Neural progenitor cell (in vitro differentiated cells): Measurements from ENCODE around the gene NHLH2. TPM values are rescaled to one million over a fixed set of nuclear protein-coding genes. Genes with fewer than 3 reads are reported as not detected.
A peak's percentile ranks its signal among the peaks of the same experiment; 100 is the strongest.

Experiments used
- DNase-seq: peaks from one replicate; pipeline ENCODE4 v3.0.0-alpha.2; 2016; ENCODE audit warnings: low spot score
- H2AFZ ChIP-seq: fragments of 200-600 bp; sonication (generic); replicated peaks from 2 replicates; pipeline ENCODE4 v1.6.1; 2016; ENCODE audit warnings: antibody characterized with exemption
- H3F3A ChIP-seq: fragments of 200-600 bp; sonication (generic); 2 replicates; pipeline ENCODE4 v1.6.1; 2016; ENCODE audit warnings: antibody characterized with exemption, low read depth
- H3K27ac ChIP-seq: fragments of 200-600 bp; sonication (generic); 2 replicates; pipeline ENCODE4 v1.5.1; 2016; ENCODE audit warnings: mild to moderate bottlenecking
- H3K27me3 ChIP-seq: fragments of 200-600 bp; sonication (generic); 2 replicates; pipeline ENCODE4 v1.6.1; 2016; ENCODE audit warnings: mild to moderate bottlenecking, moderate library complexity
- H3K36me3 ChIP-seq: fragments of 200-600 bp; sonication (generic); 2 replicates; pipeline ENCODE4 v1.5.1; 2016
- H3K4me1 ChIP-seq: fragments of 200-600 bp; sonication (generic); 2 replicates; pipeline ENCODE4 v1.6.1; 2016; ENCODE audit warnings: mixed run types
- H3K4me2 ChIP-seq: fragments of 200-600 bp; sonication (generic); 2 replicates; pipeline ENCODE4 v1.6.1; 2016
- H3K4me3 ChIP-seq: fragments of 200-600 bp; sonication (generic); 2 replicates; pipeline ENCODE4 v1.5.1; 2016
- H3K79me2 ChIP-seq: fragments of 200-600 bp; sonication (generic); 2 replicates; pipeline ENCODE4 v1.6.1; 2016; ENCODE audit warnings: low read depth
- H3K9ac ChIP-seq: fragments of 200-600 bp; sonication (generic); 2 replicates; pipeline ENCODE4 v1.6.1; 2016
- H3K9me3 ChIP-seq: fragments of 200-600 bp; sonication (generic); 2 replicates; pipeline ENCODE4 v1.5.1; 2016; ENCODE audit warnings: low read depth
- H4K20me1 ChIP-seq: fragments of 200-600 bp; sonication (generic); 2 replicates; pipeline ENCODE4 v1.6.1; 2016; ENCODE audit warnings: low read depth
- H3K27ac Mint-ChIP-seq: 3 replicates; pipeline ENCODE4 v1.8.0; 2021; ENCODE audit warnings: mixed read lengths
- H3K27me3 Mint-ChIP-seq: 2 replicates; pipeline ENCODE4 v1.8.0; 2022; ENCODE audit warnings: low read depth, mild to moderate bottlenecking, inconsistent platforms, moderate library complexity, mixed read lengths; ENCODE audit not compliant: insufficient read depth
- H3K36me3 Mint-ChIP-seq: 3 replicates; pipeline ENCODE4 v1.8.0; 2021; ENCODE audit warnings: mixed read lengths
- H3K4me1 Mint-ChIP-seq: 3 replicates; pipeline ENCODE4 v1.8.0; 2021; ENCODE audit warnings: mixed read lengths
- H3K4me3 Mint-ChIP-seq: 3 replicates; pipeline ENCODE4 v1.8.0; 2021; ENCODE audit warnings: mild to moderate bottlenecking, moderate library complexity, mixed read lengths
- H3K9me3 Mint-ChIP-seq: 3 replicates; pipeline ENCODE4 v1.8.0; 2020; ENCODE audit warnings: mixed read lengths
- CTCF ChIP-seq: fragments of 200-600 bp; sonication (generic); IDR thresholded peaks from 2 replicates; pipeline ENCODE4 v1.5.1; 2017; ENCODE audit warnings: antibody characterized with exemption, mild to moderate bottlenecking
- EZH2 ChIP-seq: fragments of 200-600 bp; sonication (generic); IDR thresholded peaks from 2 replicates; pipeline ENCODE4 v1.6.1; 2017; ENCODE audit warnings: antibody characterized with exemption, mild to moderate bottlenecking, moderate library complexity
- EZH2phosphoT487 ChIP-seq: fragments of 200-600 bp; sonication (generic); IDR thresholded peaks from 2 replicates; pipeline ENCODE4 v1.6.1; 2017; ENCODE audit warnings: antibody characterized with exemption
- total RNA-seq: library from RNA; depleted of rRNA; stranded (reverse); fragments of >200 nt; gene quantifications from 2 replicates; pipeline ENCODE4 v1.2.3, GENCODE V29; 2015; ENCODE audit warnings: low replicate concordance

Gene NHLH2
- total RNA-seq, 1 donor from 2014 or later = 0.17 TPM

GRCh38 chr1:115828101-115829022 is 12.6 kb downstream of the NHLH2 start:
- peaks cover 11% of the 10 kb centered on the region for H3K4me1 ChIP-seq
- H3K79me2 ChIP-seq = no peaks in the 10 kb centered on the region
- TF ChIP-seq CTCF (no peak), EZH2 (peak; percentile 52), EZH2phosphoT487 (peak; percentile 53)
- Mint-ChIP-seq H3K36me3 (peaks cover 2% of the 10 kb centered on the region), H3K27ac (peak overlapping the region; percentile 76), H3K4me3 (peak overlapping the region; percentile 84), H3K9me3 (no peaks in the 10 kb centered on the region), H3K4me1 (peaks cover 17% of the 10 kb centered on the region), H3K27me3 (peaks cover 9% of the 10 kb centered on the region)
- H4K20me1 ChIP-seq = no peaks in the 10 kb centered on the region
- no peak overlapping the region for H3K9ac ChIP-seq
- H3K27me3 ChIP-seq = peaks cover 39% of the 10 kb centered on the region
- H3K4me2 ChIP-seq = peak overlapping the region; percentile 98
- DNase-seq = peak; percentile 78
- no peaks in the 10 kb centered on the region for H3K36me3 ChIP-seq
- no peak overlapping the region for H3K27ac ChIP-seq
- H2AFZ ChIP-seq = peak overlapping the region; percentile 93
- H3F3A ChIP-seq = peaks cover 14% of the 10 kb centered on the region
- no peaks in the 10 kb centered on the region for H3K9me3 ChIP-seq
- H3K4me3 ChIP-seq = peak overlapping the region; percentile 67

GRCh38 chr1:115827452-115828044 is 13.4 kb downstream of the NHLH2 start:
- Histone ChIP-seq H3K4me2 (peak overlapping the region; percentile 98), H3F3A (peaks cover 14% of the 10 kb centered on the region), H4K20me1 (no peaks in the 10 kb centered on the region), H3K36me3 (no peaks in the 10 kb centered on the region), H2AFZ (peak overlapping the region; percentile 93), H3K4me1 (peaks cover 11% of the 10 kb centered on the region), H3K79me2 (no peaks in the 10 kb centered on the region), H3K27ac (no peak overlapping the region), H3K27me3 (peaks cover 45% of the 10 kb centered on the region), H3K9ac (no peak overlapping the region), H3K9me3 (no peaks in the 10 kb centered on the region), H3K4me3 (peak overlapping the region; percentile 67)
- Mint-ChIP-seq H3K4me1 (peaks cover 17% of the 10 kb centered on the region), H3K27me3 (peaks cover 10% of the 10 kb centered on the region), H3K9me3 (no peaks in the 10 kb centered on the region), H3K27ac (no peak overlapping the region), H3K36me3 (peaks cover 2% of the 10 kb centered on the region), H3K4me3 (peak overlapping the region; percentile 84)
- no peak for DNase-seq
- TF ChIP-seq CTCF = no peak

GRCh38 chr1:115826628-115827027 is 14.3 kb downstream of the NHLH2 start:
- Histone ChIP-seq H3K4me1 (peaks cover 11% of the 10 kb centered on the region), H3F3A (peaks cover 14% of the 10 kb centered on the region), H3K4me2 (no peak overlapping the region), H3K27me3 (peaks cover 45% of the 10 kb centered on the region), H2AFZ (no peak overlapping the region), H3K36me3 (no peaks in the 10 kb centered on the region), H4K20me1 (no peaks in the 10 kb centered on the region), H3K79me2 (no peaks in the 10 kb centered on the region), H3K4me3 (no peak overlapping the region), H3K9ac (no peak overlapping the region), H3K9me3 (no peaks in the 10 kb centered on the region), H3K27ac (no peak overlapping the region)
- DNase-seq = no peak
- H3K36me3 Mint-ChIP-seq = peaks cover 2% of the 10 kb centered on the region
- no peak overlapping the region for H3K27ac Mint-ChIP-seq
- peaks cover 11% of the 10 kb centered on the region for H3K27me3 Mint-ChIP-seq
- H3K9me3 Mint-ChIP-seq = no peaks in the 10 kb centered on the region
- H3K4me3 Mint-ChIP-seq = peak overlapping the region; percentile 13
- no peak for TF ChIP-seq EZH2
- H3K4me1 Mint-ChIP-seq = peaks cover 17% of the 10 kb centered on the region

GRCh38 chr1:115822117-115822516 is 18.8 kb downstream of the NHLH2 start:
- no peak overlapping the region for H3K4me2 ChIP-seq
- TF ChIP-seq EZH2phosphoT487 (no peak), EZH2 (no peak), CTCF (no peak)

More at GRCh38 chr1:115822117-115822516, 18.8 kb downstream of the NHLH2 start:
- no peaks in the 10 kb centered on the region for H3K36me3 ChIP-seq
- Mint-ChIP-seq H3K4me1 (peaks cover 3% of the 10 kb centered on the region), H3K4me3 (no peak overlapping the region), H3K9me3 (no peaks in the 10 kb centered on the region), H3K27ac (no peak overlapping the region), H3K27me3 (peaks cover 5% of the 10 kb centered on the region), H3K36me3 (no peaks in the 10 kb centered on the region)
- H3K9ac ChIP-seq = no peak overlapping the region
- no peaks in the 10 kb centered on the region for H3K4me1 ChIP-seq
- peaks cover 23% of the 10 kb centered on the region for H3K27me3 ChIP-seq
- peaks cover 4% of the 10 kb centered on the region for H3K9me3 ChIP-seq
- H3K4me3 ChIP-seq = no peak overlapping the region
- H3K79me2 ChIP-seq = no peaks in the 10 kb centered on the region
- H2AFZ ChIP-seq = no peak overlapping the region
- no peaks in the 10 kb centered on the region for H4K20me1 ChIP-seq
- DNase-seq = no peak
- no peaks in the 10 kb centered on the region for H3F3A ChIP-seq
- no peak overlapping the region for H3K27ac ChIP-seq
